ENCODE measurements around the gene EFNB3.

EFNB3 gene

GRCh38 chr17:7656958-7657609 is 47.9 kb upstream of the EFNB3 start:
- ATAC-seq: no peak
- TF ChIP-seq OSR1 (CRISPR knock-in tag; IDR thresholded peaks at IDR 0.05) (no peak), RARB (CRISPR knock-in tag; IDR thresholded peaks at IDR 0.05) (no peak), TSHZ2 (CRISPR knock-in tag; IDR thresholded peaks at IDR 0.05) (no peak), ZC3H10 (CRISPR knock-in tag; IDR thresholded peaks at IDR 0.05) (no peak), ZFP3 (CRISPR knock-in tag; IDR thresholded peaks at IDR 0.05) (no peak)

GRCh38 chr17:7667656-7668406 is 37.2 kb upstream of the EFNB3 start:
- no peak for TF ChIP-seq PPARA (CRISPR knock-in tag; IDR thresholded peaks at IDR 0.05; ENCODE audit: borderline replicate concordance)
- no peak for TF ChIP-seq ARNTL (CRISPR knock-in tag; IDR thresholded peaks at IDR 0.05; ENCODE audit: borderline replicate concordance, low read depth)
- no peak for TF ChIP-seq ZNF8 (CRISPR knock-in tag; IDR thresholded peaks at IDR 0.05)
- TF ChIP-seq CSDC2 (CRISPR knock-in tag; IDR thresholded peaks at IDR 0.05): no peak
- TF ChIP-seq OSR1 (CRISPR knock-in tag; IDR thresholded peaks at IDR 0.05): no peak
- no peak for TF ChIP-seq ZNF70 (CRISPR knock-in tag; IDR thresholded peaks at IDR 0.05)
- no peak; the same call in 2 of the 3 replicates for ATAC-seq

- no peak for ATAC-seq
- TF ChIP-seq ZNF8 (CRISPR knock-in tag; IDR thresholded peaks at IDR 0.05): no peak
- TF ChIP-seq ZNF565 (CRISPR knock-in tag; conservative IDR thresholded peaks at IDR 0.05; ENCODE audit: low read depth): no peak
- TF ChIP-seq TOX (CRISPR knock-in tag; IDR thresholded peaks at IDR 0.05; ENCODE audit: borderline replicate concordance): no peak
- TF ChIP-seq CREB5 (CRISPR knock-in tag; IDR thresholded peaks at IDR 0.05; ENCODE audit: low read depth): no peak
- TF ChIP-seq CSRNP3 (CRISPR knock-in tag; IDR thresholded peaks at IDR 0.05): no peak
- no peak for TF ChIP-seq TSHZ2 (CRISPR knock-in tag; IDR thresholded peaks at IDR 0.05)
Observed at GRCh38 chr17:7668482-7668881, 36.5 kb upstream of the EFNB3 start.

- TF ChIP-seq BACH2 (CRISPR knock-in tag; IDR thresholded peaks at IDR 0.05; ENCODE audit: borderline replicate concordance) (no peak), TCF4 (CRISPR knock-in tag; IDR thresholded peaks at IDR 0.05; ENCODE audit: borderline replicate concordance) (no peak), GLIS3 (CRISPR knock-in tag; IDR thresholded peaks at IDR 0.05) (no peak), ISL1 (CRISPR knock-in tag; IDR thresholded peaks at IDR 0.05) (no peak), SNAI2 (CRISPR knock-in tag; IDR thresholded peaks at IDR 0.05) (no peak), PPARA (CRISPR knock-in tag; IDR thresholded peaks at IDR 0.05; ENCODE audit: borderline replicate concordance) (no peak), RARB (CRISPR knock-in tag; IDR thresholded peaks at IDR 0.05) (no peak), PATZ1 (CRISPR knock-in tag; IDR thresholded peaks at IDR 0.05; ENCODE audit: borderline replicate concordance) (no peak), ZC3H10 (CRISPR knock-in tag; IDR thresholded peaks at IDR 0.05) (no peak), ESRRG (CRISPR knock-in tag; IDR thresholded peaks at IDR 0.05) (no peak), CSRNP3 (CRISPR knock-in tag; IDR thresholded peaks at IDR 0.05) (no peak)
- ATAC-seq: no peak
Observed at GRCh38 chr17:7673239-7673638, 31.8 kb upstream of the EFNB3 start.
